BJ (cell line): ENCODE results near the gene ENTPD8. TPM values are rescaled to one million over a fixed set of nuclear protein-coding genes. Genes with fewer than 3 reads are reported as not detected.

Experiments
- CTCF ChIA-PET: fragments of 350-600 bp; formaldehyde crosslinking; extraction: SDS; loops from one replicate; lab custom pipeline; 2021; ENCODE audit warnings: antibody characterized with exemption, inconsistent platforms; lab: Yijun Ruan, JAX
- POLR2A ChIA-PET: fragments of 300-600 bp; sonication (Branson Sonifier 250); formaldehyde crosslinking; extraction: SDS; loops from one replicate; lab custom pipeline; 2021; ENCODE audit warnings: antibody characterized with exemption; lab: Charles Lee
- DNase-seq: peaks from one replicate; pipeline ENCODE4 v3.0.0-alpha.2; 2011; ENCODE audit warnings: low read depth
- H3K27me3 ChIP-seq: 2 replicates; pipeline ENCODE4 v1.6.0; 2011; ENCODE audit warnings: low read length; ENCODE audit not compliant: control insufficient read depth, insufficient read depth
- H3K36me3 ChIP-seq: 2 replicates; pipeline ENCODE4 v1.5.1; 2011; ENCODE audit warnings: low read length; ENCODE audit not compliant: control insufficient read depth, insufficient read depth
- H3K4me3 ChIP-seq: 2 replicates; pipeline ENCODE4 v1.5.1; 2011; ENCODE audit warnings: low read depth, mild to moderate bottlenecking, control low read depth, low read length
- CTCF ChIP-seq: IDR thresholded peaks from 2 replicates; pipeline ENCODE4 v1.5.1; 2011; ENCODE audit warnings: low read depth, mild to moderate bottlenecking, control low read depth, inconsistent platforms, low read length, moderate library complexity; ENCODE audit not compliant: insufficient read depth
- polyA plus RNA-seq: library from polyadenylated mRNA; depleted of rRNA; stranded (reverse); fragments of >200 nt; gene quantifications from 2 replicates; pipeline ENCODE4 v1.2.3, GENCODE V29; 2011

The ENTPD8 gene
- polyA plus RNA-seq, 1 experiment, result not detected

DNA sequence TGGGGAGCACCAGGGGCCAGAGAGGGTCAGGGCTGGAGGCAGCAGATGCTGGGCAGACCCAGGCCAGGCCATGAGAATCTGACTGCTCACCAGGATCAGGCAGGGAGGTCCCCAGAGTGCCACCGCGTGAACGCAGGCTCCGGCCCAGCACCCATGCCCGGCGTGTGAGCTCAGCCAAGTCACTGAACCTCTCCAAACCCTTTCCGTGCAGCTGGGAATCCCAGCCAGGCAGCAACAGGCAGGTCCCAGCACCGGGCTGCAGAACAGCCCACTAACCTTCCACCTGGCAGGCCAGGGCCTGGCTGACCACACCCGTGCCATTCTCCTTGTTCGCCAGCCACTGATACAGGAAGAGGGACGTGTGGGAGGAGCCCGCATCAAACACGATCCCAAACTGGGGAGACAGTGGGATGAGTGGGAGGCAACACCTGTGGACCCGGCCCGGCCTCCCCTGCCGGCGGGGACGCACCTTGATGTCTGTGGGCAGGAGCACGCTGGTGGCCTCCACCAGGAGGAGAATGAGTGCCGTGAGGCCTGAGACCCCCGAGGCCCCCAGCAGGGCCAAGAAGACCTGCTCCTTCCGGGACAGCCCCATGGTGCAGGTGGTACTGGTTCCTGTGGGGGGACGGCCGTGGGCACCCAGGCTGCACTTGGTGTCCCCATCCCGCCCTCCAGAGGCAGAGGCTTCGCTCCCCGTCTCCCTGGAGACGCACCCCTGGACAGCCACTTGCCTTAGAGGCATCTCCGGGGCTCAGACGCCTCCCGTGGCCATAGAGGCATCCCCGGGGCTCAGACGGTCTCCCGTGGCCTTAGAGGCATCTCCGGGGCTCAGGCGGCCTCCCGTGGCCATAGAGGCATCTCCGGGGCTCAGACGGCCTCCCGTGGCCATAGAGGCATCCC, 3.2 kb downstream of the ENTPD8 start:
- TF ChIP-seq CTCF, result no peak
- no peak for DNase-seq
- CTCF ChIA-PET, result no interaction called here
- Histone ChIP-seq H3K27me3 (no peaks in the 10 kb centered on the region), H3K4me3 (no peak overlapping the region), H3K36me3 (no peaks in the 10 kb centered on the region)
- POLR2A ChIA-PET, result no interaction called here

- no peaks in the 10 kb centered on the region for H3K36me3 ChIP-seq
- no peaks in the 10 kb centered on the region for H3K27me3 ChIP-seq
- POLR2A ChIA-PET, result no interaction called here
- CTCF ChIA-PET, result interaction anchor here (0.7 to 1.5 kb wide), 2 partner anchors 8 to 135 kb away, joined by 3 to 4 read pairs; partner anchors contain the start of gene NRARP
- no peak for TF ChIP-seq CTCF
- no peak overlapping the region for H3K4me3 ChIP-seq
- DNase-seq, result no peak
These were observed 4.2 kb downstream of the ENTPD8 start for GRCh38 chr9:137436761-137437600.

- H3K4me3 ChIP-seq, result no peak overlapping the region
- no peak for TF ChIP-seq CTCF
- no peaks in the 10 kb centered on the region for H3K36me3 ChIP-seq
- DNase-seq, result peak; percentile 21
- POLR2A ChIA-PET, result no interaction called here
- H3K27me3 ChIP-seq, result no peaks in the 10 kb centered on the region
- CTCF ChIA-PET, result interaction anchor here (1.1 to 1.5 kb wide), 4 partner anchors 7 to 134 kb away, joined by 3 to 4 read pairs (median 4); partner anchors contain the start of genes EXD3, NOXA1 and NRARP
These were observed 5.0 kb downstream of the ENTPD8 start for GRCh38 chr9:137435980-137436760.

- no peak for DNase-seq
- ChIA-PET CTCF (interaction anchor here (1.1 to 1.5 kb wide), 4 partner anchors 8 to 133 kb away, joined by 3 to 4 read pairs (median 4); partner anchors contain the start of genes EXD3, NOXA1 and NRARP), POLR2A (no interaction called here)
- TF ChIP-seq CTCF, result no peak
- Histone ChIP-seq H3K27me3 (no peaks in the 10 kb centered on the region), H3K36me3 (no peaks in the 10 kb centered on the region), H3K4me3 (no peak overlapping the region)
These were observed 5.7 kb downstream of the ENTPD8 start for GRCh38 chr9:137435381-137435891.
